Right lobe of liver (tissue), 6 donors: ENCODE measurements around the gene SERPINB7. TPM values are rescaled to one million over a fixed set of nuclear protein-coding genes. Genes with fewer than 3 reads are reported as not detected.

Source experiments
- ATAC-seq, 4 donors: fragments of 200-7000 bp; cut with Tn5 transposase; one replicate each; pipeline ENCODE4 v1.9.1; 2020; ENCODE audit warnings: mild to moderate bottlenecking in 4 of 4, moderate library complexity in 4 of 4
- DNase-seq, 3 donors: peaks; one replicate each; pipeline ENCODE4 v3.0.0-alpha.2; 2020
- H3K27ac ChIP-seq, 3 donors: fragments of 200-600 bp; one replicate each; pipeline ENCODE4 v1.8.0; 2022
- H3K27me3 ChIP-seq, 2 donors: fragments of 200-600 bp; one replicate each; pipeline ENCODE4 v1.8.0; 2022
- H3K36me3 ChIP-seq, 4 donors: fragments of 200-600 bp; sonication (generic) in 1 of 4; one replicate each; pipeline versions ENCODE4 v1.5.1 to v1.8.0; 2017 to 2022; ENCODE audit warnings: control low read depth in 1 of 4
- H3K4me1 ChIP-seq, 4 donors: fragments of 200-600 bp; sonication (generic) in 1 of 4; one replicate each; pipeline versions ENCODE4 v1.5.1 to v1.8.0; 2017 to 2022; ENCODE audit warnings: control low read depth in 1 of 4
- H3K4me3 ChIP-seq, 3 donors: fragments of 200-600 bp; one replicate each; pipeline ENCODE4 v1.8.0; 2022
- H3K9me3 ChIP-seq, 4 donors: fragments of 200-600 bp; sonication (generic) in 1 of 4; one replicate each; pipeline versions ENCODE4 v1.5.1 to v1.8.0; 2017 to 2022; ENCODE audit warnings: control low read depth in 1 of 4
- POLR2A ChIP-seq: fragments of 450-650 bp; IDR thresholded peaks from one replicate; pipeline ENCODE4 v1.6.1; 2017; ENCODE audit warnings: antibody characterized with exemption, mild to moderate bottlenecking
- WGBS: methylation state at CpG from one replicate; pipeline ENCODE4 v1.1.6; 2018; ENCODE audit warnings: low coverage, low lambda C conversion rate; ENCODE audit not compliant: insufficient coverage; ENCODE audit errors: missing lambda C conversion rate; 5-methylcytosine and 5-hydroxymethylcytosine counted together
- intact Hi-C, 2 donors: fragments of 100-400 bp; cut with DNase I; formaldehyde crosslinking; loops; one replicate each; pipeline versions ENCODE4 v1.11.2 to v1.14.1; 2022
- total RNA-seq, 6 experiments: library from RNA; depleted of rRNA in 2 of 6; stranded (reverse); fragments of >200 nt in 2 of 6; fragmentation: NEBNext Ultra II Directional in 3 of 6; extraction: Animal tissue kit (Norgen Biotek cat#: 25700) in 3 of 6; gene quantifications; one replicate each; pipeline versions ENCODE4 v1.1.0 to v1.2.4, GENCODE V29; 2016 to 2023
- TF ChIP-seq, protein P1 (sequence below), 4 donors: fragments of 200-600 bp in 3 of 4; fragments of 450-650 bp in 1 of 4; IDR thresholded peaks; one replicate each; pipeline versions ENCODE4 v1.5.1 to v1.8.0; 2016 to 2022; ENCODE audit warnings: antibody characterized with exemption in 4 of 4, mild to moderate bottlenecking in 2 of 4
- donor health status: DM: no; HTN: yes; CAD: no.
- donor health status: DM: no; HTN: no; CAD: no.
- donor health status: DM: no; HTN: no; CAD: no.
- donor health status: DM: no; HTN: yes; CAD: no.
- donor health status: DM: no; HTN: yes; CAD: no.

The SERPINB7 gene
- total RNA-seq, 6 experiments from 2014 or later: not detected

DNA sequence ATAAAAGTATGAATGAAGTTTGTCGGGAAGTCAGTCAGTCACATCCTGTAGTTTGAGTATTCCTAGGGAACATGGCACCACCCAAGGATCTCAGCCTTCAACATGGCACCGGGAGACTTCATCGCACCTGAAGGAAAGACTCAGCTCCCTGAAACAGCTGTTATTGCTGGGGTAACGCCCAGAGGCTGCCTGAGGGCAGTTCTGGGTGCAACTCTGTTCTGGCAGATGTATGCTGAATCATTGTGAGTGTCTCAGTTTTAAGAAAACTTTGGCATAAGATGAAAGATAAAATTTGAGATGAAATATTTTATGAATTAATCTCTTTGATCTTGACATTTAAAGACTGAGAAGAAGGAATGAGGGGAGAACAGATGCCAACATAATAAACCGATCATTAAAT is 62.4 kb downstream of the SERPINB7 start:
- no peak overlapping the region for H3K27ac ChIP-seq

DNA sequence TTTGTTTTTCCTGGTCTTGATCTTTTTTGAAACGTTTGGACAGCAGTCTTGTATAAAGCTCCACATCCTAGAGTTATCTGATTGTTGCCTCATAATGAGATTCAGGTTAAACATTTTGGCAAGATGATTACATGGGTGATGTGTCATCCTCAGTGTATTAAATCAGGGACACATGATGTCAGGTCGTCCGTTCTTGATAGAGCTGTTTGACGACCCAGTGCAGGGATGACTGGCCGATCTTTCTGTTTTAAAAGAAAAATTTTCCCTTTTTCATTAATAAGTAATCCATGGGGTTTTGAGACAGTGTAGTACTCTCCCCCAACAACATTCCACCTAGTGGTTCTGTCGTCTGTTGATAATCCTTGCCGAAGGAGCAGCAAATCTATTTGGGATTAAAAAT is 67.8 kb downstream of the SERPINB7 start:
- TF ChIP-seq, protein P1, sequence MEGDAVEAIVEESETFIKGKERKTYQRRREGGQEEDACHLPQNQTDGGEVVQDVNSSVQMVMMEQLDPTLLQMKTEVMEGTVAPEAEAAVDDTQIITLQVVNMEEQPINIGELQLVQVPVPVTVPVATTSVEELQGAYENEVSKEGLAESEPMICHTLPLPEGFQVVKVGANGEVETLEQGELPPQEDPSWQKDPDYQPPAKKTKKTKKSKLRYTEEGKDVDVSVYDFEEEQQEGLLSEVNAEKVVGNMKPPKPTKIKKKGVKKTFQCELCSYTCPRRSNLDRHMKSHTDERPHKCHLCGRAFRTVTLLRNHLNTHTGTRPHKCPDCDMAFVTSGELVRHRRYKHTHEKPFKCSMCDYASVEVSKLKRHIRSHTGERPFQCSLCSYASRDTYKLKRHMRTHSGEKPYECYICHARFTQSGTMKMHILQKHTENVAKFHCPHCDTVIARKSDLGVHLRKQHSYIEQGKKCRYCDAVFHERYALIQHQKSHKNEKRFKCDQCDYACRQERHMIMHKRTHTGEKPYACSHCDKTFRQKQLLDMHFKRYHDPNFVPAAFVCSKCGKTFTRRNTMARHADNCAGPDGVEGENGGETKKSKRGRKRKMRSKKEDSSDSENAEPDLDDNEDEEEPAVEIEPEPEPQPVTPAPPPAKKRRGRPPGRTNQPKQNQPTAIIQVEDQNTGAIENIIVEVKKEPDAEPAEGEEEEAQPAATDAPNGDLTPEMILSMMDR (IDR thresholded peaks at IDR 0.05): no peak
- no peak for TF ChIP-seq POLR2A
- intact Hi-C loops: no loop called here
- H3K36me3 ChIP-seq: no peaks in the 10 kb centered on the region
- H3K9me3 ChIP-seq: no peaks in the 10 kb centered on the region
- no peaks in the 10 kb centered on the region for H3K4me1 ChIP-seq
- WGBS: 39% methylated on average over 7 of the region's 7 CpGs
- no peak overlapping the region for H3K27ac ChIP-seq
- no peak overlapping the region for H3K4me3 ChIP-seq
- H3K27me3 ChIP-seq: no peaks in the 10 kb centered on the region
- no peak for ATAC-seq
- no peak for DNase-seq

More for the DNA sequence above, 62.4 kb downstream of the SERPINB7 start:
- H3K4me1 ChIP-seq: no peaks in the 10 kb centered on the region
- intact Hi-C loops: loop anchor here in 1 of 2 donors (10.0 kb wide), 1 partner anchor 323 kb away; no protein-coding TSS in a partner anchor
- ATAC-seq: no peak
- DNase-seq: no peak
- no peaks in the 10 kb centered on the region for H3K9me3 ChIP-seq
- no peak overlapping the region for H3K4me3 ChIP-seq
- 43% methylated on average over 5 of the region's 5 CpGs for WGBS
- H3K27me3 ChIP-seq: no peaks in the 10 kb centered on the region
- no peak for TF ChIP-seq POLR2A
- TF ChIP-seq, protein P1 (IDR thresholded peaks at IDR 0.05): no peak
- H3K36me3 ChIP-seq: no peaks in the 10 kb centered on the region

DNA sequence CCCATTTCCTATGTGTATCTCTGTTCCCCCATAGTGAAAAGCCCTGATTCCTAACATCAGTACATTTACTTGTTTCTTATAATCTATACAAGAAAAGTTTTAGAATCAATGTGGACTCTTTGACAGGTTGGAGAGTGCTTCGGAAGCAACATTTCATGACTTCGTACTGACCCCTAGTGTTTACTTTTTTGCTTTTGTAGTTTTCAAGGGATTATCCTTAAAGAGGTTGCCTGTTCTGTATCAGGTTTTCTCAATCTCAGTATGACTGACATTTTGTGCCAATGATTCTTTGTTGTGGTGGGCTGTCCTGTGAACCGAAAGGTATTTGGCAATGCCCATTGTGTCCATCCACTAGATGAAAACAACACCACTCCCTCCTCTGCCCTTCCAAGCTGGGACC is 69.0 kb downstream of the SERPINB7 start:
- WGBS: 3% methylated on average over 3 of the region's 3 CpGs
- Histone ChIP-seq H3K36me3 (no peaks in the 10 kb centered on the region), H3K27me3 (no peaks in the 10 kb centered on the region), H3K4me1 (no peaks in the 10 kb centered on the region), H3K4me3 (no peak overlapping the region), H3K9me3 (no peaks in the 10 kb centered on the region), H3K27ac (no peak overlapping the region)
- ATAC-seq (peak; percentile 68 to 71 (median 71)), DNase-seq (no peak)
- TF ChIP-seq POLR2A: no peak
- TF ChIP-seq, protein P1 (IDR thresholded peaks at IDR 0.05): peak in 3 of 4 donors; percentile 34 to 49 (median 45)
- intact Hi-C loops: no loop called here

DNA sequence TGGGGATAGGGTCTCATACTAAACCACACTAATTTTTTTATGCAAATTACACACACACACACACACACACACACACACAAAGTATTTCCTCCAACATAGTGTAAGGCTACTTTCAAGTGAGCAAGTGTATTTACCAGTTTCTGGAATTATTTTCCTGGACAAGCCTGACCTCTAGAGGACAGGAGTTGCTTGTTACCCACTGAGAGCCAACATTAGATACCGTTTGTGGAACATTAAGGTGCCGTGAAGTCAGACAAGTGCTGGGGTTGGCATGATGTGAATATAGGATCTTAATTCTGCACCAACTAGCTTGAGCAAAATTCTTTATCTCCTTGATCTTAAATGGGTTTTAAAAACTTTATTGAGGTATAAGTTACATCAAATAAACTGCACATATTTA is 72.9 kb downstream of the SERPINB7 start:
- ATAC-seq (peak; percentile 77 to 85 (median 82)), DNase-seq (no peak)
- 3% methylated on average over 2 of the region's 2 CpGs for WGBS
- Histone ChIP-seq H3K9me3 (no peaks in the 10 kb centered on the region), H3K36me3 (no peaks in the 10 kb centered on the region), H3K4me1 (no peaks in the 10 kb centered on the region), H3K27me3 (no peaks in the 10 kb centered on the region), H3K27ac (no peak overlapping the region), H3K4me3 (no peak overlapping the region)
- TF ChIP-seq, protein P1 (IDR thresholded peaks at IDR 0.05): peak; percentile 48 to 58 (median 53)
- no peak for TF ChIP-seq POLR2A
- intact Hi-C loops: no loop called here

DNA sequence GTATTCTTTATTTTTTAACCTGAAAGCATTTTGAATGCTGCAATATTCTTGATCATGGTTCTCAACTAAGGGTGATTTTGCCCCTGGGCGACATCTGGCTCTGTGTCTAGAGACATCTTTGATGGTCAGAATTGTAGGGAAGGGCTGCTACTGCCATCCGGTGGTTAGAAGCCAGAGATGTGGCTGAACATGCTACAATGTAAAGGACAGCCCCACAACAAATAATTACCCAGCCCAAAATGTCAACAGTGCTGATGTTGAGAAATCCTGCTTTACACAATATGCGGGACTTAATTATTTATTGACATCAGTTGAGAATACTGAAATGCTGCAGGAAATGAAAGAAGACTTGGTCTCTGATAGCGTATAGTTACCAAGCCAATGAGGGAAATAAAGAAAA is 74.8 kb downstream of the SERPINB7 start:
- ATAC-seq: peak; percentile 93 to 99 (median 96)
- intact Hi-C loops: loop anchor here in 1 of 2 donors (10.0 kb wide), 1 partner anchor 335 kb away; no protein-coding TSS in a partner anchor
- Histone ChIP-seq H3K27ac (no peak overlapping the region), H3K27me3 (no peaks in the 10 kb centered on the region), H3K36me3 (no peaks in the 10 kb centered on the region), H3K4me1 (no peaks in the 10 kb centered on the region), H3K4me3 (no peak overlapping the region), H3K9me3 (no peaks in the 10 kb centered on the region)
- TF ChIP-seq POLR2A: no peak
- TF ChIP-seq, protein P1 (IDR thresholded peaks at IDR 0.05): peak; percentile 25 to 47 (median 42)
- DNase-seq: no peak
- WGBS: 3% methylated on average over 4 of the region's 4 CpGs
